ENCODE measurements around the gene LHFPL2. TPM values are rescaled to one million over a fixed set of nuclear protein-coding genes. Genes with fewer than 3 reads are reported as not detected.

Gene LHFPL2
- total RNA-seq, 1 experiment from 2014 or later, result 17.9 TPM

DNA sequence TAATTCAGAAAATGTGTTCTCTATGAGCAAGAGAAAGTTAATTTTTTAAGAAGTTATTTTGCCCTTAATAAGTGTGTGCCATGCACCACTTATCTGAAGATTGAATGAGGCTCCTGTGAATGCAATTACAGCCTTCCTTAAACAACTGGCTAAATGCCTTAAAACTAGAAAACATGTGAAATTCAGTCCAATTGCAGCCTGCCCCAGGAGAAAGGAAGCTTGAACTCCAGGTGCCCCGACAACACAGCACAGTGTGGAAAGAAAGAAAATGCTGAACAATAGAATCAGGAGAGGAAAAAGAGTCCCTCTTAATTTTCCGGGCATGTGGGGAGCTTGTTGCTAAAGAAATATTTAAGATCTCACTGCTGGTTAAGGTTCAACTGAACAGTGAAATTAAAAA lies 8.8 kb downstream of the LHFPL2 start (continued):
- TF ChIP-seq, protein P1, sequence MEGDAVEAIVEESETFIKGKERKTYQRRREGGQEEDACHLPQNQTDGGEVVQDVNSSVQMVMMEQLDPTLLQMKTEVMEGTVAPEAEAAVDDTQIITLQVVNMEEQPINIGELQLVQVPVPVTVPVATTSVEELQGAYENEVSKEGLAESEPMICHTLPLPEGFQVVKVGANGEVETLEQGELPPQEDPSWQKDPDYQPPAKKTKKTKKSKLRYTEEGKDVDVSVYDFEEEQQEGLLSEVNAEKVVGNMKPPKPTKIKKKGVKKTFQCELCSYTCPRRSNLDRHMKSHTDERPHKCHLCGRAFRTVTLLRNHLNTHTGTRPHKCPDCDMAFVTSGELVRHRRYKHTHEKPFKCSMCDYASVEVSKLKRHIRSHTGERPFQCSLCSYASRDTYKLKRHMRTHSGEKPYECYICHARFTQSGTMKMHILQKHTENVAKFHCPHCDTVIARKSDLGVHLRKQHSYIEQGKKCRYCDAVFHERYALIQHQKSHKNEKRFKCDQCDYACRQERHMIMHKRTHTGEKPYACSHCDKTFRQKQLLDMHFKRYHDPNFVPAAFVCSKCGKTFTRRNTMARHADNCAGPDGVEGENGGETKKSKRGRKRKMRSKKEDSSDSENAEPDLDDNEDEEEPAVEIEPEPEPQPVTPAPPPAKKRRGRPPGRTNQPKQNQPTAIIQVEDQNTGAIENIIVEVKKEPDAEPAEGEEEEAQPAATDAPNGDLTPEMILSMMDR (IDR thresholded peaks at IDR 0.05 in 2 of 3, conservative IDR thresholded peaks at IDR 0.05 in 1 of 3; ENCODE audit: borderline replicate concordance in 1 of 3, insufficient read depth in 1 of 3, low read depth in 2 of 3, low read length in 2 of 3), result no peak
- TF ChIP-seq, protein P2, sequence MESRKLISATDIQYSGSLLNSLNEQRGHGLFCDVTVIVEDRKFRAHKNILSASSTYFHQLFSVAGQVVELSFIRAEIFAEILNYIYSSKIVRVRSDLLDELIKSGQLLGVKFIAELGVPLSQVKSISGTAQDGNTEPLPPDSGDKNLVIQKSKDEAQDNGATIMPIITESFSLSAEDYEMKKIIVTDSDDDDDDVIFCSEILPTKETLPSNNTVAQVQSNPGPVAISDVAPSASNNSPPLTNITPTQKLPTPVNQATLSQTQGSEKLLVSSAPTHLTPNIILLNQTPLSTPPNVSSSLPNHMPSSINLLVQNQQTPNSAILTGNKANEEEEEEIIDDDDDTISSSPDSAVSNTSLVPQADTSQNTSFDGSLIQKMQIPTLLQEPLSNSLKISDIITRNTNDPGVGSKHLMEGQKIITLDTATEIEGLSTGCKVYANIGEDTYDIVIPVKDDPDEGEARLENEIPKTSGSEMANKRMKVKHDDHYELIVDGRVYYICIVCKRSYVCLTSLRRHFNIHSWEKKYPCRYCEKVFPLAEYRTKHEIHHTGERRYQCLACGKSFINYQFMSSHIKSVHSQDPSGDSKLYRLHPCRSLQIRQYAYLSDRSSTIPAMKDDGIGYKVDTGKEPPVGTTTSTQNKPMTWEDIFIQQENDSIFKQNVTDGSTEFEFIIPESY (IDR thresholded peaks at IDR 0.05; ENCODE audit: extremely low read depth, insufficient replicate concordance, low read length), result no peak
- no peak for TF ChIP-seq ZFX (IDR thresholded peaks at IDR 0.05)
- TF ChIP-seq SRF (IDR thresholded peaks at IDR 0.05; ENCODE audit: low read depth), result no peak
- TF ChIP-seq, protein P3, sequence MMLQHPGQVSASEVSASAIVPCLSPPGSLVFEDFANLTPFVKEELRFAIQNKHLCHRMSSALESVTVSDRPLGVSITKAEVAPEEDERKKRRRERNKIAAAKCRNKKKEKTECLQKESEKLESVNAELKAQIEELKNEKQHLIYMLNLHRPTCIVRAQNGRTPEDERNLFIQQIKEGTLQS (IDR thresholded peaks at IDR 0.05), result no peak
- no peak for TF ChIP-seq EGR1 (IDR thresholded peaks at IDR 0.05; ENCODE audit: low read depth)
- TF ChIP-seq TCF7L2 (IDR thresholded peaks at IDR 0.05; ENCODE audit: borderline replicate concordance, extremely low read depth, insufficient read depth, insufficient read length), result no peak

DNA sequence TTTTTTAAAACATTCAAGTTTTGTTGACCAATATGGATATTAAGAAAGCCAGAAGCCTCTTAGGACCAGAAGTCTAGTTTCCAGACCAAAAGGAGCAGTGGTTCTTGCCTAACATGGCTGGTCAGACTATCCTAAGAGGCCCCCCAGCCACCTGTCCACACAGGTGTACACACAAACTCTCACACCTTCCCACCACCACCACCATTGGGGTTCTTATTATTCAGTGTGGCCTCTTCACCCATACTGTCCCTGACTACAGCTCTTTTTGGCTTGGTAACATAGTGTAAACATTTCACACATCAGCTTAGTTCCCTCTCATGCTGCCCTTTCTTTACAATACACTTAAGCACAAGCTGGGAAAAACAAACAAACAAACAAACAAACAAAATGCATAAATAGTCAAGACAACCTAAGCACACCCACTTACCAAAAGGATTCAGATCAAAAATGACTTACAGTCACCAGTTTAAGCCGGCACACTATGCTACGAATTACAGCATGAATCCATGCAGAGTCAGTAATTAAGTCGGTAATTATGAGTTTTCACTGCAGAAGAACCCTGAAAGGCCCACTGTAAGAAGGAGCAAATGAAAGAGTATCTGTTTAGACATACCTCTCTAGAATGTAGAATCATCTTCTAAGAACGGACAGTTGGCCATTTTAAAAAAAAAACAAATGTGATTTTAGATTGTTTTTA lies 9.5 kb downstream of the LHFPL2 start:
- intact Hi-C loops (cut with micrococcal nuclease), result no loop called here

More for the DNA sequence above, 9.5 kb downstream of the LHFPL2 start:
- H2AFZ ChIP-seq (ENCODE audit: low read depth, low read length, poor library complexity, severe bottlenecking), result no peak overlapping the region
- ChIA-PET RAD21 (ENCODE audit: low non-redundant PET in 1 of 2, low total read pairs in 2 of 2, uncharacterized antibody in 2 of 2, unreplicated experiment in 2 of 2) (no interaction called here), POLR2A (no interaction called here), CTCF (no interaction called here)
- ATAC-seq, result no peak
- H4K20me1 ChIP-seq (ENCODE audit: insufficient read depth), result no peaks in the 10 kb centered on the region
- no peaks in the 10 kb centered on the region for H3K27me3 ChIP-seq (ENCODE audit: insufficient read depth, low read length)
- H3K4me1 ChIP-seq (ENCODE audit: control insufficient read depth in 1 of 2, insufficient read depth in 2 of 2, low read length in 2 of 2), result peaks cover 0 to 11% of the 10 kb centered on the region in 2 experiments; a peak in 2 of 4 replicates
- TF ChIP-seq, protein P3 (IDR thresholded peaks at IDR 0.05), result no peak
- TF ChIP-seq EZH2phosphoT487 (IDR thresholded peaks at IDR 0.05; ENCODE audit: borderline replicate concordance) (no peak), CEBPB (IDR thresholded peaks at IDR 0.05; ENCODE audit: low read depth) (no peak), ZFX (IDR thresholded peaks at IDR 0.05) (no peak), ELF1 (IDR thresholded peaks at IDR 0.05; ENCODE audit: borderline replicate concordance, low read depth) (no peak), YY1 (IDR thresholded peaks at IDR 0.05; ENCODE audit: extremely low read depth, insufficient replicate concordance, low read depth, low read length) (no peak)
- TF ChIP-seq, protein P4, sequence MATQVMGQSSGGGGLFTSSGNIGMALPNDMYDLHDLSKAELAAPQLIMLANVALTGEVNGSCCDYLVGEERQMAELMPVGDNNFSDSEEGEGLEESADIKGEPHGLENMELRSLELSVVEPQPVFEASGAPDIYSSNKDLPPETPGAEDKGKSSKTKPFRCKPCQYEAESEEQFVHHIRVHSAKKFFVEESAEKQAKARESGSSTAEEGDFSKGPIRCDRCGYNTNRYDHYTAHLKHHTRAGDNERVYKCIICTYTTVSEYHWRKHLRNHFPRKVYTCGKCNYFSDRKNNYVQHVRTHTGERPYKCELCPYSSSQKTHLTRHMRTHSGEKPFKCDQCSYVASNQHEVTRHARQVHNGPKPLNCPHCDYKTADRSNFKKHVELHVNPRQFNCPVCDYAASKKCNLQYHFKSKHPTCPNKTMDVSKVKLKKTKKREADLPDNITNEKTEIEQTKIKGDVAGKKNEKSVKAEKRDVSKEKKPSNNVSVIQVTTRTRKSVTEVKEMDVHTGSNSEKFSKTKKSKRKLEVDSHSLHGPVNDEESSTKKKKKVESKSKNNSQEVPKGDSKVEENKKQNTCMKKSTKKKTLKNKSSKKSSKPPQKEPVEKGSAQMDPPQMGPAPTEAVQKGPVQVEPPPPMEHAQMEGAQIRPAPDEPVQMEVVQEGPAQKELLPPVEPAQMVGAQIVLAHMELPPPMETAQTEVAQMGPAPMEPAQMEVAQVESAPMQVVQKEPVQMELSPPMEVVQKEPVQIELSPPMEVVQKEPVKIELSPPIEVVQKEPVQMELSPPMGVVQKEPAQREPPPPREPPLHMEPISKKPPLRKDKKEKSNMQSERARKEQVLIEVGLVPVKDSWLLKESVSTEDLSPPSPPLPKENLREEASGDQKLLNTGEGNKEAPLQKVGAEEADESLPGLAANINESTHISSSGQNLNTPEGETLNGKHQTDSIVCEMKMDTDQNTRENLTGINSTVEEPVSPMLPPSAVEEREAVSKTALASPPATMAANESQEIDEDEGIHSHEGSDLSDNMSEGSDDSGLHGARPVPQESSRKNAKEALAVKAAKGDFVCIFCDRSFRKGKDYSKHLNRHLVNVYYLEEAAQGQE (IDR thresholded peaks at IDR 0.05; ENCODE audit: low read depth), result no peak
- TF ChIP-seq, protein P5, sequence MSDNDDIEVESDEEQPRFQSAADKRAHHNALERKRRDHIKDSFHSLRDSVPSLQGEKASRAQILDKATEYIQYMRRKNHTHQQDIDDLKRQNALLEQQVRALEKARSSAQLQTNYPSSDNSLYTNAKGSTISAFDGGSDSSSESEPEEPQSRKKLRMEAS (IDR thresholded peaks at IDR 0.05), result no peak
- no peak overlapping the region for H3K4me2 ChIP-seq (ENCODE audit: low read length)
- no peak for DNase-seq (ENCODE audit: low read depth, low spot score)
- H3K27ac ChIP-seq (ENCODE audit: low read depth, low read length), result no peak overlapping the region
- no peaks in the 10 kb centered on the region for H3K9me3 ChIP-seq (ENCODE audit: control insufficient read depth in 1 of 2, insufficient read depth in 1 of 2, low read depth in 1 of 2, low read length in 2 of 2)
- no TSS peak for BruUV-seq (replicated peaks)
- peaks cover 45% of the 10 kb centered on the region for H3K79me2 ChIP-seq (ENCODE audit: insufficient read depth, low read length)
- no peaks in the 10 kb centered on the region for H3K9me2 ChIP-seq (ENCODE audit: insufficient read depth)
- no peak overlapping the region for H3K9ac ChIP-seq (ENCODE audit: low read length)
- H3K36me3 ChIP-seq (ENCODE audit: control insufficient read depth in 1 of 2, insufficient read depth in 2 of 2, low read length in 2 of 2), result peaks cover 0 to 3% of the 10 kb centered on the region in 2 experiments; a peak in 1 of 4 replicates
- H3K4me3 ChIP-seq (replicated peaks in 1 of 2; ENCODE audit: low read depth in 1 of 2, low read length in 2 of 2), result no peak overlapping the region
